DOHH2 (cell line): Measurements from ENCODE around the gene CMIP.

Experiments
- CTCF ChIP-seq: fragments of 200-600 bp; sonication (generic); IDR thresholded peaks from one replicate; pipeline ENCODE4 v1.5.1; 2014; ENCODE audit warnings: antibody characterized with exemption, mild to moderate bottlenecking, low read depth, low read length; ENCODE audit not compliant: poor library complexity, severe bottlenecking
- EZH2phosphoT487 ChIP-seq: fragments of 200-600 bp; sonication (generic); IDR thresholded peaks from 2 replicates; pipeline ENCODE4 v1.6.1; 2017; ENCODE audit warnings: borderline replicate concordance, mild to moderate bottlenecking, antibody characterized with exemption, low read length, moderate library complexity, mixed read lengths

DNA sequence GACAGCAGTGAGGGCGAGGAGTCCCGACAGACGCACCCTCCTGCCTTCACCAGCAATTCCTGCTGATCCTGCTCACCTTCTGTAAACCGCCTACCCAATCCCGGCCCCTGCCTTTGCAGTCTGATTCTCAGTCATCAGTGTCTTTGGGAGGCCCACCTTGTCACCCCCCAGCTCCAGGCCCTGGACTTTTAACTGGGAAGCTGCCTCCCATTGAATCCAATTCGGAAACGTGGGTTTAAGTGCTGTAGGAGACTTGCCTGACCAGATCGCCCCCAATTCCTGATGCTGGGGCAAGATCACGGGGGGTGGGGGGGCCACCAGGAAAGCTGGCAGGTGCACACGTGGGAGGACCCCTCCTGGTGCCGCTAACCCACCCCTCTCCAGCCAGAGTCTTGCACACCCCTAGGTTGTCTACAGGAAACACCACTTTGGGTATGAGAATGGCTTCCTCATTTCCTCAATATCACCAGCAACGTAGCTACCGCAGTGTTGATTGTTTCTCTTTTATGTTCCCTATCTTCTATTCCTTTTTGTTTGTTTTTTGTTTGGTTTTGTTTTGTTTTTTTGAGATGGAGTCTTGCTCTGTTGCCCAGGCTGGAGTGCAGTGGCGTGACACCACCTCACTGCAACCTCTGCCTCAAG, 46.6 kb upstream of the CMIP start:
- TF ChIP-seq CTCF (no peak), EZH2phosphoT487 (no peak)
